ENCODE data around the gene ADAMTS2.

GRCh38 chr5:179284751-179285631 lies 60.3 kb downstream of the ADAMTS2 start:
- TF ChIP-seq CEBPB (IDR thresholded peaks at IDR 0.05) (no peak), EP300 (IDR thresholded peaks at IDR 0.05; ENCODE audit: borderline replicate concordance) (no peak), RAD21 (IDR thresholded peaks at IDR 0.05; ENCODE audit: low read depth) (no peak), TCF12 (IDR thresholded peaks at IDR 0.05; ENCODE audit: low read depth) (no peak)
- TF ChIP-seq, protein P1, sequence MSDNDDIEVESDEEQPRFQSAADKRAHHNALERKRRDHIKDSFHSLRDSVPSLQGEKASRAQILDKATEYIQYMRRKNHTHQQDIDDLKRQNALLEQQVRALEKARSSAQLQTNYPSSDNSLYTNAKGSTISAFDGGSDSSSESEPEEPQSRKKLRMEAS (IDR thresholded peaks at IDR 0.05), result no peak
